Glutamatergic neuron (in vitro differentiated cells): Measurements from ENCODE around the gene CYP4X1. TPM values are rescaled to one million over a fixed set of nuclear protein-coding genes. Genes with fewer than 3 reads are reported as not detected.
A peak's percentile ranks its signal among the peaks of the same experiment; 100 is the strongest.
"Not testable (repeated sequence)": the region's sequence is repeated elsewhere in the genome, so short reads cannot be mapped to it uniquely, and the experiment has no call there.

Experiments used
- DNase-seq: peaks from one replicate; pipeline ENCODE4 v3.0.0; 2022
- H3K27ac Mint-ChIP-seq: one replicate; pipeline ENCODE4 v1.8.0; 2020; ENCODE audit warnings: mild to moderate bottlenecking, mixed read lengths, inconsistent platforms; ENCODE audit not compliant: unreplicated experiment
- H3K27me3 Mint-ChIP-seq: one replicate; pipeline ENCODE4 v1.8.0; 2020; ENCODE audit warnings: mild to moderate bottlenecking, moderate library complexity, mixed read lengths, inconsistent platforms; ENCODE audit not compliant: unreplicated experiment
- H3K36me3 Mint-ChIP-seq: one replicate; pipeline ENCODE4 v1.8.0; 2020; ENCODE audit warnings: mild to moderate bottlenecking, mixed read lengths, inconsistent platforms; ENCODE audit not compliant: unreplicated experiment
- H3K4me1 Mint-ChIP-seq: one replicate; pipeline ENCODE4 v1.8.0; 2020; ENCODE audit warnings: mild to moderate bottlenecking, low read depth, mixed read lengths, inconsistent platforms; ENCODE audit not compliant: unreplicated experiment
- H3K4me3 Mint-ChIP-seq: one replicate; pipeline ENCODE4 v1.8.0; 2020; ENCODE audit warnings: mild to moderate bottlenecking, mixed read lengths, inconsistent platforms; ENCODE audit not compliant: unreplicated experiment
- H3K9me3 Mint-ChIP-seq: one replicate; pipeline ENCODE4 v1.8.0; 2020; ENCODE audit warnings: mild to moderate bottlenecking, moderate library complexity, mixed read lengths, inconsistent platforms; ENCODE audit not compliant: unreplicated experiment
- long read RNA-seq: library from polyadenylated mRNA; unstranded; transcript quantifications from one replicate; pipeline ENCODE4 v2.0.0, GENCODE V29; 2020; ENCODE audit not compliant: unreplicated experiment
- total RNA-seq: library from RNA; stranded (reverse); fragmentation: NEBNext Ultra II Directional; extraction: Animal tissue kit (Norgen Biotek cat#: 25700); gene quantifications from one replicate; pipeline ENCODE4 v1.2.1, GENCODE V29; 2021; ENCODE audit not compliant: unreplicated experiment
- TF ChIP-seq, protein P1 (sequence below): fragments of 200-600 bp; sonication (generic); IDR thresholded peaks from one replicate; pipeline ENCODE4 v1.5.0; 2021; ENCODE audit not compliant: partially characterized antibody, unreplicated experiment

CYP4X1 gene, protein sequence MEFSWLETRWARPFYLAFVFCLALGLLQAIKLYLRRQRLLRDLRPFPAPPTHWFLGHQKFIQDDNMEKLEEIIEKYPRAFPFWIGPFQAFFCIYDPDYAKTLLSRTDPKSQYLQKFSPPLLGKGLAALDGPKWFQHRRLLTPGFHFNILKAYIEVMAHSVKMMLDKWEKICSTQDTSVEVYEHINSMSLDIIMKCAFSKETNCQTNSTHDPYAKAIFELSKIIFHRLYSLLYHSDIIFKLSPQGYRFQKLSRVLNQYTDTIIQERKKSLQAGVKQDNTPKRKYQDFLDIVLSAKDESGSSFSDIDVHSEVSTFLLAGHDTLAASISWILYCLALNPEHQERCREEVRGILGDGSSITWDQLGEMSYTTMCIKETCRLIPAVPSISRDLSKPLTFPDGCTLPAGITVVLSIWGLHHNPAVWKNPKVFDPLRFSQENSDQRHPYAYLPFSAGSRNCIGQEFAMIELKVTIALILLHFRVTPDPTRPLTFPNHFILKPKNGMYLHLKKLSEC
- 0.81 TPM for total RNA-seq
- long read RNA-seq = 0 reads

DNA sequence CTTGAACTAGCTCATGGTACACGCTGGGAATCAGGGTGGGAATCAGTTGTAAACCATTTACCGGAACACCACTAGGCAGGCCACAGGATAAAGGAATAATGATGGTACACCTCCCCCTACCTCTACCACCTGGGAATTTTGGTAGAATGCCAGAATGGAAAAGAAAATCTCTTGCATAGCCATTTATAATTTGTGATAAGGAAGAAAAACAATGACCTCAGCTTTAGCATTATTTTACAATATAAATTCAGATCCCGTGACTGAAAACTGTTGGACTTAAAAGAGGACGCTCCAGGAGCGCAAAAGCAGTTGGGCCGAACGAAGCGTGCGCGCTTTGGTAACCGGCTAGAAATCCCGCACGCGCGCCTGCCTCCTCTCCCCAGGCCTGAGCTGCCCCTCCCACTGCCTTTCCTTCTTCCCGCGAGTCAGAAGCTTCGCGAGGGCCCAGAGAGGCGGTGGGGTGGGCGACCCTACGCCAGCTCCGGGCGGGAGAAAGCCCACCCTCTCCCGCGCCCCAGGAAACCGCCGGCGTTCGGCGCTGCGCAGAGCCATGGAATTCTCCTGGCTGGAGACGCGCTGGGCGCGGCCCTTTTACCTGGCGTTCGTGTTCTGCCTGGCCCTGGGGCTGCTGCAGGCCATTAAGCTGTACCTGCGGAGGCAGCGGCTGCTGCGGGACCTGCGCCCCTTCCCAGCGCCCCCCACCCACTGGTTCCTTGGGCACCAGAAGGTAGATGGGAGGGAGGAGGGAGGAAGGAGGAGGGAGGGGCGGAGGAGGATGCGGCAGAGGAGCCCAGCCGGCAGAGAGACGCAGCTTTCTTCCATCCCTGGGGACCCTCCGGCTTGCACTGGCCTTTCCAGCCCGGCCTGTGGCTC is at the start of gene CYP4X1:
CYP4X1 (plus strand) TSS at position 402 of the 873 bp plus-strand sequence; CDS start at position 551, 149 bp downstream.
- DNase-seq = peak; percentile 80
- Mint-ChIP-seq H3K27ac (peak within 1 kb of the TSS; percentile 57), H3K4me1 (peaks cover 19% of the 10 kb centered on the region), H3K36me3 (no peaks in the 10 kb centered on the region), H3K4me3 (peak within 1 kb of the TSS; percentile 84), H3K9me3 (peaks cover 4% of the 10 kb centered on the region), H3K27me3 (peaks cover 2% of the 10 kb centered on the region)
- TF ChIP-seq, protein P1, sequence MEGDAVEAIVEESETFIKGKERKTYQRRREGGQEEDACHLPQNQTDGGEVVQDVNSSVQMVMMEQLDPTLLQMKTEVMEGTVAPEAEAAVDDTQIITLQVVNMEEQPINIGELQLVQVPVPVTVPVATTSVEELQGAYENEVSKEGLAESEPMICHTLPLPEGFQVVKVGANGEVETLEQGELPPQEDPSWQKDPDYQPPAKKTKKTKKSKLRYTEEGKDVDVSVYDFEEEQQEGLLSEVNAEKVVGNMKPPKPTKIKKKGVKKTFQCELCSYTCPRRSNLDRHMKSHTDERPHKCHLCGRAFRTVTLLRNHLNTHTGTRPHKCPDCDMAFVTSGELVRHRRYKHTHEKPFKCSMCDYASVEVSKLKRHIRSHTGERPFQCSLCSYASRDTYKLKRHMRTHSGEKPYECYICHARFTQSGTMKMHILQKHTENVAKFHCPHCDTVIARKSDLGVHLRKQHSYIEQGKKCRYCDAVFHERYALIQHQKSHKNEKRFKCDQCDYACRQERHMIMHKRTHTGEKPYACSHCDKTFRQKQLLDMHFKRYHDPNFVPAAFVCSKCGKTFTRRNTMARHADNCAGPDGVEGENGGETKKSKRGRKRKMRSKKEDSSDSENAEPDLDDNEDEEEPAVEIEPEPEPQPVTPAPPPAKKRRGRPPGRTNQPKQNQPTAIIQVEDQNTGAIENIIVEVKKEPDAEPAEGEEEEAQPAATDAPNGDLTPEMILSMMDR = no peak

DNA sequence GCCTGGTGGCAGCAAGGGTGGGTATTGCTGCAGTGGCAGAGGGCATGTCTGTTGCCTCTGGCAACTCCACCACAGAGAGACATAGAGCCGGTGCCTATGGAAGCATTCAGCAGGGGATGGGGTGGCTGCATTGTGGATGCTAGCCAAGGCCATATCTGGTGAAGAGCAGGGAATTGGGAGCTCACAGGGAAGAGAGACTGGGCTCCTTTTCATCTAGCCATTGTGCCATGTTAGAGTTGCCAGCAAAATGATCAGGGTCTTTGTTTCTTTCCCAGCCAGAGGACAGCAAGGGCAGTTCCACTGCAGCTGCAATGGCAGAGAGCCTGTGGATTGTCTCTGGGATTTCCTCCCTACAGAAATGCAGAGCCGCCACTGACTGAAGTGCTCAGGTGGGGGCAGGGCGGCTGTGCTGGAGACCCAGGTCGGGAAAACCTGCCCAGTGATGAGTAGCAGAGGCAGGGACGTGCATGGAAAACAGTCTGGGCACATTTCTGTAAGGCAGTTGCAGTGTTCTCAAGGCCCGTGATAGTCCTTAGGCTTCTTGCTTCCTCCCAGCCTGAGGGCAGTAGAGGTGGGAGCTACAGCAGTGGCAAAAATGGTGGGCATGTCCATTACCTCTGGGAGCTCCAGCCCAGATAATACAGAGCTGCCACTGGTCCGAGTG is 40.2 kb upstream of the CYP4X1 start:
- DNase-seq = no peak
- Mint-ChIP-seq H3K9me3 (no peaks in the 10 kb centered on the region), H3K4me3 (no peak overlapping the region), H3K27me3 (peaks cover 8% of the 10 kb centered on the region), H3K36me3 (peaks cover 10% of the 10 kb centered on the region), H3K27ac (peak overlapping the region; percentile 22), H3K4me1 (peaks cover 9% of the 10 kb centered on the region)
- TF ChIP-seq, protein P1 = no peak

DNA sequence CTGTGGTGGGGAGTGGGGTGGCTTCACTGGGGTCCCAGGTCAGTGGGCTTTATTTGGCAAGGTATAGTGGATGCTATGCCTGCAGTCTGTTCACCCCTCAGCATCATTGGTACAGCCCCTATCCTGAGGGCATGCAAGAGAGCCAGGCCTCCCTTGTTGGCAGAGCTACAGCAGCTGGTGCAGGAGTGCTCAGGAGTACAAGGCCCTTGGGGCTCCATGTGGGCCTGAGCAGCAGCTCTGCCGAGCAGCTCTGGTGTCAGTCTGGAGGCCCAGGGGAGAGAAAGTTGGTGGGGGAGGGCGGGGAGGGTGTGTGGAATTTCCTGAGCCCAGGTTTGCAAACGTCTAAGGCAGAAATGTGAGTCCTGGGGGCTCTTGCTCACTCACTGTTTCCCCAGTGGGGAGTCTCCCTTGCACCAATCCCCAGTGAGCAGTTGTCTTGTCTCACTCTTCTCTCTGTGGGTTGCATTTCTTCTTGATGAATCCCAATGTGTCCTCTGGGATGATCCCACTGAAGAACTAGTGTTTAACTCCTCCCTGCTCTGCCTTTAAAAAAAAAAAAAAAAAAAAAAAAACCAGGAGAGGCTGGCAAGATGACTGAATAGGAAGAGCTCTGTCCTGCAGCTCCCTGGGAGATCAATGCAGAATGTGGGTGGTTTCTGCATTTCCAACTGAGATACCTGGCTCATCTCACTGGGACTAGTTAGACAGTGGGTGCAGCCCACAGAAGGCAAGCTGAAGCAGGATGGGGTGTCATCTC is 39.5 kb upstream of the CYP4X1 start:
- no peak overlapping the region for H3K27ac Mint-ChIP-seq
- no peak for DNase-seq
- TF ChIP-seq, protein P1 = no peak
- H3K4me1 Mint-ChIP-seq = peaks cover 9% of the 10 kb centered on the region
- no peak overlapping the region for H3K4me3 Mint-ChIP-seq
- peaks cover 14% of the 10 kb centered on the region for H3K36me3 Mint-ChIP-seq
- H3K27me3 Mint-ChIP-seq = peaks cover 8% of the 10 kb centered on the region
- no peaks in the 10 kb centered on the region for H3K9me3 Mint-ChIP-seq

DNA sequence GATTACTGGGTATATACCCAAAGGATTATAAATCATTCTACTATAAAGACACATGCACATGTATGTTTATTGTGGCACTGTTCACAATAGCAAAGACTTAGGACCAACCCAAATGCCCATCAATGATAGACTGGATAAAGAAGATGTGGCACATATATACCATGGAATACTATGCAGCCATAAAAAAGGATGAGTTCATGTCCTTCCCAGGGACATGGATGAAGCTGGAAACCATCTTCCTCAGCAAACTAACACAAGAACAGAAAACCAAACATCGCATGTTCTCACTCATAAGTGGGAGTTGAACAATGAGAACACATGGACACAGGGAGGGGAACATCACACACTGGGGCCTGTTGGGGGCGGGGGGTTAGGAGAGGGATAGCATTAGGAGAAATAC is 32.9 kb upstream of the CYP4X1 start:
- not testable (repeated sequence) for H3K36me3 Mint-ChIP-seq, H3K27me3 Mint-ChIP-seq, H3K4me3 Mint-ChIP-seq, DNase-seq, H3K27ac Mint-ChIP-seq, H3K4me1 Mint-ChIP-seq, H3K9me3 Mint-ChIP-seq
